Measurements from ENCODE around the gene FAM72D. TPM values are rescaled to one million over a fixed set of nuclear protein-coding genes. Genes with fewer than 3 reads are reported as not detected.
"Not testable (repeated sequence)": the region's sequence is repeated elsewhere in the genome, so short reads cannot be mapped to it uniquely, and the experiment has no call there.

FAM72D gene
- total and polyA plus RNA-seq, 2 experiments from 2014 or later: 8.2 to 14.7 TPM

GRCh38 chr1:145058184-145058583 lies 37.6 kb upstream of the FAM72D start:
- not testable (repeated sequence) for H3K27me3 ChIP-seq (ENCODE audit: insufficient read depth); H3F3A ChIP-seq (replicated peaks; ENCODE audit: low read depth); H3K4me1 ChIP-seq (ENCODE audit: insufficient read depth); H4K20me1 ChIP-seq (replicated peaks; ENCODE audit: insufficient read depth); H3K79me2 ChIP-seq (replicated peaks; ENCODE audit: insufficient read depth); H3K4me2 ChIP-seq; H3K27ac ChIP-seq (ENCODE audit: low read depth); H3K27me3 Mint-ChIP-seq (ENCODE audit: insufficient read depth, low read depth, poor library complexity); H3K4me3 ChIP-seq; H3K4me3 Mint-ChIP-seq; H3K27ac Mint-ChIP-seq; H3K9me2 ChIP-seq (ENCODE audit: insufficient read depth); H3K9me3 Mint-ChIP-seq; H3K36me3 ChIP-seq (ENCODE audit: insufficient read depth); H3K4me1 Mint-ChIP-seq; DNase-seq (ENCODE audit: low spot score); ATAC-seq; H3K36me3 Mint-ChIP-seq (ENCODE audit: low read depth); H2AFZ ChIP-seq

DNA sequence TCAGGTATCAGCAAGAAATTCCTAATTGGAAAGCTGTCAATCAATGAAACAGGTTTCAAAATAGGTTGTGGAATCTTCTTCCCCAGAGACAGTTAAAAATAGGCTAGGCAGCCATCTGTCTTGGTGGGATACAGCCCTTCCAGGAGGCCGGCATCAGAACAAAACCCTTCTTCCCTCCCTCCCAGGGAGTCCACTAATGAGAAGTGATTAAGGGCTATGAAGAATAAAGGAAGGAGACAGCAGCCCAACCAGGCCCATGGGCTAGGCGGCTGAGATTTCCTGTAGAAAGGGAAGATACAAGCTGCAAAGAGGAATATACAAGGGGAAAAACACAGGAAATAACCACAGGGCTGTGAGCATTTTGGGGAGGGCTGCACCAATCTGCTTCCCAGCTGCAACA lies 32.5 kb upstream of the FAM72D start:
- not testable (repeated sequence) for H3K4me1 ChIP-seq (ENCODE audit: insufficient read depth); H3K27me3 ChIP-seq (ENCODE audit: insufficient read depth); H3K36me3 Mint-ChIP-seq (ENCODE audit: low read depth); H3K9me2 ChIP-seq (ENCODE audit: insufficient read depth); H3K36me3 ChIP-seq (ENCODE audit: insufficient read depth); H3K4me3 Mint-ChIP-seq; H4K20me1 ChIP-seq (replicated peaks; ENCODE audit: insufficient read depth); H3K27ac Mint-ChIP-seq; H3K27me3 Mint-ChIP-seq (ENCODE audit: insufficient read depth, low read depth, poor library complexity); H3K4me3 ChIP-seq; H3K4me2 ChIP-seq; H3F3A ChIP-seq (replicated peaks; ENCODE audit: low read depth); H3K27ac ChIP-seq (ENCODE audit: low read depth); H3K79me2 ChIP-seq (replicated peaks; ENCODE audit: insufficient read depth); H3K9me3 Mint-ChIP-seq; DNase-seq (ENCODE audit: low spot score); H2AFZ ChIP-seq; H3K4me1 Mint-ChIP-seq
- ATAC-seq: peak; percentile 83

- H3K79me2 ChIP-seq (replicated peaks; ENCODE audit: insufficient read depth); H3K27me3 Mint-ChIP-seq (ENCODE audit: insufficient read depth, low read depth, poor library complexity); H3K4me1 ChIP-seq (ENCODE audit: insufficient read depth); H3F3A ChIP-seq (replicated peaks; ENCODE audit: low read depth); H3K4me3 ChIP-seq; H3K36me3 Mint-ChIP-seq (ENCODE audit: low read depth); H3K27me3 ChIP-seq (ENCODE audit: insufficient read depth); H4K20me1 ChIP-seq (replicated peaks; ENCODE audit: insufficient read depth); H3K4me3 Mint-ChIP-seq; H3K27ac Mint-ChIP-seq; H3K27ac ChIP-seq (ENCODE audit: low read depth); H3K36me3 ChIP-seq (ENCODE audit: insufficient read depth); H3K9me2 ChIP-seq (ENCODE audit: insufficient read depth); H3K9me3 Mint-ChIP-seq; H3K4me1 Mint-ChIP-seq; H2AFZ ChIP-seq: not testable (repeated sequence)
- DNase-seq (ENCODE audit: low spot score): peak; percentile 9
- 0 out of 2 replicates have a peak overlapping the region, but pooled peaks have one; percentile 41 for H3K4me2 ChIP-seq
- ATAC-seq: peak; percentile 39
Observed at GRCh38 chr1:145063941-145064648, 31.7 kb upstream of the FAM72D start.

- H3K9me2 ChIP-seq (ENCODE audit: insufficient read depth); H3K36me3 ChIP-seq (ENCODE audit: insufficient read depth); H3K27ac Mint-ChIP-seq; H3K4me1 ChIP-seq (ENCODE audit: insufficient read depth); H3K27me3 ChIP-seq (ENCODE audit: insufficient read depth); H3K4me3 ChIP-seq; H2AFZ ChIP-seq; H3K4me3 Mint-ChIP-seq; H3K27ac ChIP-seq (ENCODE audit: low read depth); H4K20me1 ChIP-seq (replicated peaks; ENCODE audit: insufficient read depth); H3K4me2 ChIP-seq; H3K36me3 Mint-ChIP-seq (ENCODE audit: low read depth); DNase-seq (ENCODE audit: low spot score); H3K9me3 Mint-ChIP-seq; H3F3A ChIP-seq (replicated peaks; ENCODE audit: low read depth); H3K79me2 ChIP-seq (replicated peaks; ENCODE audit: insufficient read depth); H3K4me1 Mint-ChIP-seq; H3K27me3 Mint-ChIP-seq (ENCODE audit: insufficient read depth, low read depth, poor library complexity): not testable (repeated sequence)
- ATAC-seq: peak; percentile 94
Observed at GRCh38 chr1:145065194-145065826, 30.5 kb upstream of the FAM72D start.

DNA sequence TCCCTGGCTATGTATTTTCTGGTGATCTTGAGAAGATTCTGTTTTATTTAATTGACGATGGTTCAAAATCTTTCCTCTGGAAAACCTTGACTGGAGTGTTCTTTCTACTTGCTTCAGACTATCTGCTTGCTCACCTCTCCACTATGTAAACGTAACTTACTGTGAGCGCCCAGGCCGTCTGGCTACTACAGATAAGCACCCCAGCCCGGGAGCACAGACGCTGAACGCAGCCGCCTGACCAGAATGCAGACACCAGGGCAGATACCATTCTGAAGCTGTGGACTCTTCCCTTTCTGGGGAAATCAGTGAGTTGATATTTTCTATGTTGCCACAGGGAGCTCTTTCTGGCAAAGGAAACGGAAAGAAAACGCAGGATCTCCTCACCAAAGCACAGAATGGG lies 29.3 kb upstream of the FAM72D start:
- not testable (repeated sequence) for H2AFZ ChIP-seq; H3K4me3 Mint-ChIP-seq; H3K4me2 ChIP-seq; H3F3A ChIP-seq (replicated peaks; ENCODE audit: low read depth); H3K36me3 ChIP-seq (ENCODE audit: insufficient read depth); ATAC-seq; H3K27ac Mint-ChIP-seq; H3K27me3 Mint-ChIP-seq (ENCODE audit: insufficient read depth, low read depth, poor library complexity); H4K20me1 ChIP-seq (replicated peaks; ENCODE audit: insufficient read depth); H3K4me1 ChIP-seq (ENCODE audit: insufficient read depth); H3K27ac ChIP-seq (ENCODE audit: low read depth); H3K36me3 Mint-ChIP-seq (ENCODE audit: low read depth); H3K27me3 ChIP-seq (ENCODE audit: insufficient read depth); H3K4me1 Mint-ChIP-seq; H3K9me2 ChIP-seq (ENCODE audit: insufficient read depth); H3K9me3 Mint-ChIP-seq; DNase-seq (ENCODE audit: low spot score); H3K79me2 ChIP-seq (replicated peaks; ENCODE audit: insufficient read depth); H3K4me3 ChIP-seq

DNA sequence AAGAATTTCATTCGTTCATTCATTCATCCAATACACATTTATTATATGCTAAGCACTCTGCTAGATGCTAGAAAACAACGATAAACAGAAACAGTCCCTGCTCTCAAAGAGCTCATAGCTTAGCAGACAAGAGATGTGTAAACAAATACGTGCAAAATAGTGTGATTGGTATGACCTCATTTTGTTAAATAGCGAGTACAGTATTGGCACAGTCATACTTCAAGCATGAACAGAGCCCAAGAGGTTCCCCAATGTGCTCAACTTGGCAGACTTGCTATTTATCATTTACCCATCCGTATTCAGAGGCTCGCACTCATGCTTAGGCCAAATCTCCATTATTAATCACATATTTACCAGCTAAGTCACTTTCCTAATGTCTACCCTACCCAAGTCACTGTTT lies 24.2 kb upstream of the FAM72D start:
- H3K27ac ChIP-seq (ENCODE audit: low read depth); H3K4me1 Mint-ChIP-seq; H3K4me1 ChIP-seq (ENCODE audit: insufficient read depth); DNase-seq (ENCODE audit: low spot score); H3K4me3 ChIP-seq; H3K9me3 Mint-ChIP-seq; H3F3A ChIP-seq (replicated peaks; ENCODE audit: low read depth); H3K4me2 ChIP-seq; H3K27ac Mint-ChIP-seq; H3K9me2 ChIP-seq (ENCODE audit: insufficient read depth); H3K27me3 Mint-ChIP-seq (ENCODE audit: insufficient read depth, low read depth, poor library complexity); H4K20me1 ChIP-seq (replicated peaks; ENCODE audit: insufficient read depth); ATAC-seq; H2AFZ ChIP-seq; H3K36me3 Mint-ChIP-seq (ENCODE audit: low read depth); H3K36me3 ChIP-seq (ENCODE audit: insufficient read depth); H3K79me2 ChIP-seq (replicated peaks; ENCODE audit: insufficient read depth); H3K4me3 Mint-ChIP-seq; H3K27me3 ChIP-seq (ENCODE audit: insufficient read depth): not testable (repeated sequence)

All from GM23338 (cell line).